Type B pancreatic cell (in vitro differentiated cells): ENCODE data around the gene IWS1. TPM values are rescaled to one million over a fixed set of nuclear protein-coding genes. Genes with fewer than 3 reads are reported as not detected.

Experiments
- DNase-seq: peaks from one replicate; pipeline ENCODE4 v3.0.0; 2021; ENCODE audit warnings: mixed read lengths; ENCODE audit not compliant: unreplicated experiment; ENCODE audit errors: extremely low spot score
- H3K27ac Mint-ChIP-seq: 2 replicates; pipeline ENCODE4 v1.8.0; 2021; ENCODE audit warnings: mild to moderate bottlenecking, mixed read lengths
- H3K27me3 Mint-ChIP-seq: 2 replicates; pipeline ENCODE4 v1.8.0; 2021; ENCODE audit warnings: mixed read lengths
- H3K36me3 Mint-ChIP-seq: 2 replicates; pipeline ENCODE4 v1.8.0; 2021; ENCODE audit warnings: mixed read lengths
- H3K4me1 Mint-ChIP-seq: one replicate; pipeline ENCODE4 v1.8.0; 2021; ENCODE audit warnings: mixed read lengths; ENCODE audit not compliant: unreplicated experiment
- H3K4me3 Mint-ChIP-seq: 2 replicates; pipeline ENCODE4 v1.8.0; 2021; ENCODE audit warnings: mild to moderate bottlenecking, mixed read lengths
- H3K9me3 Mint-ChIP-seq: 2 replicates; pipeline ENCODE4 v1.8.0; 2021; ENCODE audit warnings: mixed read lengths
- total RNA-seq: library from RNA; stranded (reverse); gene quantifications from 2 replicates; pipeline ENCODE4 v1.2.1, GENCODE V29; 2021; ENCODE audit warnings: low replicate concordance
- TF ChIP-seq, protein P1 (sequence below): fragments of 200-600 bp; sonication (generic); conservative IDR thresholded peaks from 2 replicates; pipeline ENCODE4 v1.5.0; 2021; ENCODE audit warnings: antibody characterized with exemption, mild to moderate bottlenecking

IWS1 gene
- total RNA-seq, 1 donor from 2014 or later = 45.3 TPM

GRCh38 chr2:127567351-127567854, 41.1 kb upstream of the IWS1 start:
- no peaks in the 10 kb centered on the region for H3K9me3 Mint-ChIP-seq
- no peaks in the 10 kb centered on the region for H3K4me1 Mint-ChIP-seq
- H3K36me3 Mint-ChIP-seq = no peaks in the 10 kb centered on the region
- no peak overlapping the region for H3K27ac Mint-ChIP-seq
- no peak overlapping the region for H3K4me3 Mint-ChIP-seq
- peaks cover 14% of the 10 kb centered on the region for H3K27me3 Mint-ChIP-seq
- TF ChIP-seq, protein P1, sequence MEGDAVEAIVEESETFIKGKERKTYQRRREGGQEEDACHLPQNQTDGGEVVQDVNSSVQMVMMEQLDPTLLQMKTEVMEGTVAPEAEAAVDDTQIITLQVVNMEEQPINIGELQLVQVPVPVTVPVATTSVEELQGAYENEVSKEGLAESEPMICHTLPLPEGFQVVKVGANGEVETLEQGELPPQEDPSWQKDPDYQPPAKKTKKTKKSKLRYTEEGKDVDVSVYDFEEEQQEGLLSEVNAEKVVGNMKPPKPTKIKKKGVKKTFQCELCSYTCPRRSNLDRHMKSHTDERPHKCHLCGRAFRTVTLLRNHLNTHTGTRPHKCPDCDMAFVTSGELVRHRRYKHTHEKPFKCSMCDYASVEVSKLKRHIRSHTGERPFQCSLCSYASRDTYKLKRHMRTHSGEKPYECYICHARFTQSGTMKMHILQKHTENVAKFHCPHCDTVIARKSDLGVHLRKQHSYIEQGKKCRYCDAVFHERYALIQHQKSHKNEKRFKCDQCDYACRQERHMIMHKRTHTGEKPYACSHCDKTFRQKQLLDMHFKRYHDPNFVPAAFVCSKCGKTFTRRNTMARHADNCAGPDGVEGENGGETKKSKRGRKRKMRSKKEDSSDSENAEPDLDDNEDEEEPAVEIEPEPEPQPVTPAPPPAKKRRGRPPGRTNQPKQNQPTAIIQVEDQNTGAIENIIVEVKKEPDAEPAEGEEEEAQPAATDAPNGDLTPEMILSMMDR = no peak
- DNase-seq = no peak

- Mint-ChIP-seq H3K27ac (no peak overlapping the region), H3K4me3 (no peak overlapping the region), H3K9me3 (no peaks in the 10 kb centered on the region), H3K4me1 (no peaks in the 10 kb centered on the region), H3K27me3 (peaks cover 14% of the 10 kb centered on the region), H3K36me3 (no peaks in the 10 kb centered on the region)
- TF ChIP-seq, protein P1 = no peak
- DNase-seq = no peak
Measured at GRCh38 chr2:127566576-127566975, 40.3 kb upstream of the IWS1 start.

DNA sequence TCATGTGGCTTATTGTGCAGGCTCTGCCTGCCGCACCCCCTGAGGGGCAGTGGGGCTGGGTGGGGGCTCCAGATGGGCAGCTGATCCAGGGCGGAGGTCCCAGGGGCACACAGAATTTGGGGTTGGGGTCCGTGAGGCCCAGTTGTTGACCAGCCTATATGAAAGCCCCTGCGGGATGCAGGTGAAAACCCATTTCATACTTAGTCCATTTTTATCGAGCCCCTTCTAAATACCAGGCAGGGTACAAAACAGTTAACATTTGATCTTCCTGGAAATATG, 39.8 kb upstream of the IWS1 start:
- Mint-ChIP-seq H3K27ac (no peak overlapping the region), H3K4me3 (no peak overlapping the region)
- no peak for DNase-seq

GRCh38 chr2:127565261-127566138, 39.2 kb upstream of the IWS1 start:
- no peak for DNase-seq
- Mint-ChIP-seq H3K4me3 (no peak overlapping the region), H3K4me1 (no peaks in the 10 kb centered on the region), H3K27ac (no peak overlapping the region), H3K9me3 (no peaks in the 10 kb centered on the region), H3K27me3 (peaks cover 8% of the 10 kb centered on the region), H3K36me3 (no peaks in the 10 kb centered on the region)
- TF ChIP-seq, protein P1 = no peak

More for the DNA sequence above, 39.8 kb upstream of the IWS1 start:
- Mint-ChIP-seq H3K4me1 (no peaks in the 10 kb centered on the region), H3K27me3 (peaks cover 13% of the 10 kb centered on the region), H3K36me3 (no peaks in the 10 kb centered on the region), H3K9me3 (no peaks in the 10 kb centered on the region)
- TF ChIP-seq, protein P1 = no peak

GRCh38 chr2:127564429-127565260, 38.4 kb upstream of the IWS1 start:
- H3K4me1 Mint-ChIP-seq = no peaks in the 10 kb centered on the region
- DNase-seq = no peak

More at GRCh38 chr2:127564429-127565260, 38.4 kb upstream of the IWS1 start:
- Mint-ChIP-seq H3K36me3 (no peaks in the 10 kb centered on the region), H3K27ac (no peak overlapping the region), H3K27me3 (peaks cover 8% of the 10 kb centered on the region), H3K9me3 (no peaks in the 10 kb centered on the region), H3K4me3 (no peak overlapping the region)
- TF ChIP-seq, protein P1 = no peak
